Testis (tissue), 3 donors: ENCODE data around the gene ZNF827. TPM values are rescaled to one million over a fixed set of nuclear protein-coding genes. Genes with fewer than 3 reads are reported as not detected.

ENCODE experiments used
- DNase-seq: peaks from one replicate; pipeline ENCODE4 v3.0.0-alpha.2; 2019
- H3K27ac ChIP-seq, 2 donors: fragments of 200-600 bp; sonication (generic); one replicate each; pipeline ENCODE4 v1.5.1; 2019
- H3K27me3 ChIP-seq: fragments of 200-600 bp; sonication (generic); one replicate; pipeline ENCODE4 v1.5.1; 2019
- H3K36me3 ChIP-seq: fragments of 200-600 bp; sonication (generic); one replicate; pipeline ENCODE4 v1.5.1; 2017; ENCODE audit warnings: low read depth; ENCODE audit errors: missing control alignments
- H3K4me1 ChIP-seq: fragments of 200-600 bp; sonication (generic); one replicate; pipeline ENCODE4 v1.5.1; 2019
- H3K4me3 ChIP-seq, 2 donors: fragments of 200-600 bp; sonication (generic); one replicate each; pipeline ENCODE4 v1.5.1; 2017 to 2019
- H3K9me3 ChIP-seq: fragments of 200-600 bp; sonication (generic); one replicate; pipeline ENCODE4 v1.5.1; 2017
- CTCF ChIP-seq, 3 experiments: fragments of 450-650 bp in 2 of 3; fragments of 200-600 bp in 1 of 3; sonication (generic) in 1 of 3; IDR thresholded peaks; one replicate each; pipeline ENCODE4 v1.5.1; 2016 to 2019; ENCODE audit warnings: antibody characterized with exemption in 3 of 3, mild to moderate bottlenecking in 2 of 3, moderate library complexity in 1 of 3
- POLR2A ChIP-seq: fragments of 450-650 bp; IDR thresholded peaks from one replicate; pipeline ENCODE4 v1.6.1; 2017; ENCODE audit warnings: antibody characterized with exemption, mild to moderate bottlenecking, moderate library complexity
- WGBS, 2 donors: methylation state at CpG; one replicate each; pipeline ENCODE4 v1.1.5; 2018; 5-methylcytosine and 5-hydroxymethylcytosine counted together
- intact Hi-C: fragments of 100-400 bp; cut with DNase I; formaldehyde crosslinking; loops from one replicate; pipeline ENCODE4 v1.15.1; 2023; ENCODE audit warnings: low total_unique reads
- polyA plus RNA-seq: library from polyadenylated mRNA; stranded (reverse); fragments of 350-450 nt; fragmentation: Illumina TruSeq; extraction: RNeasy Lipid Tissue Mini Kit (QIAGEN cat#74804); gene quantifications from one replicate; pipeline ENCODE4 v1.2.3, GENCODE V29; 2014; ENCODE audit warnings: low read depth, low replicate concordance; ENCODE audit not compliant: insufficient read depth
- total RNA-seq, 2 donors: library from RNA; depleted of rRNA; stranded (reverse); fragments of >200 nt; gene quantifications; one replicate each; pipeline ENCODE4 v1.2.3, GENCODE V29; 2016

Gene ZNF827
- total and polyA plus RNA-seq, 3 donors from 2014 or later = 13.9 to 46.8 (median 37.5) TPM

- Histone ChIP-seq H3K4me1 (no peaks in the 10 kb centered on the region), H3K4me3 (no peak overlapping the region), H3K27me3 (no peaks in the 10 kb centered on the region), H3K27ac (no peak overlapping the region), H3K36me3 (no peaks in the 10 kb centered on the region), H3K9me3 (no peaks in the 10 kb centered on the region)
- DNase-seq = no peak
- 83 to 95% methylated on average over 2 of the region's 2 CpGs for WGBS, 2 donors
- intact Hi-C loops = no loop called here
- TF ChIP-seq CTCF (IDR thresholded peaks at IDR 0.05) (no peak), POLR2A (no peak)
Observed at GRCh38 chr4:145784036-145784435, 154.6 kb downstream of the ZNF827 start.

GRCh38 chr4:145782756-145783155 lies 155.9 kb downstream of the ZNF827 start:
- Histone ChIP-seq H3K4me1 (no peaks in the 10 kb centered on the region), H3K27ac (no peak overlapping the region), H3K9me3 (no peaks in the 10 kb centered on the region), H3K27me3 (no peaks in the 10 kb centered on the region), H3K4me3 (no peak overlapping the region), H3K36me3 (no peaks in the 10 kb centered on the region)
- TF ChIP-seq CTCF (IDR thresholded peaks at IDR 0.05) (no peak), POLR2A (no peak)
- no peak for DNase-seq
- intact Hi-C loops = no loop called here
- 59 to 72% methylated on average over 5 of the region's 5 CpGs for WGBS, 2 donors

- H3K4me3 ChIP-seq = no peak overlapping the region
- 73% methylated on average over 2 of the region's 2 CpGs for WGBS, 2 donors
- TF ChIP-seq POLR2A = no peak
- no peak for TF ChIP-seq CTCF (IDR thresholded peaks at IDR 0.05)
- no peak for DNase-seq
- H3K9me3 ChIP-seq = no peaks in the 10 kb centered on the region
- no peaks in the 10 kb centered on the region for H3K27me3 ChIP-seq
- no peak overlapping the region for H3K27ac ChIP-seq
- no peaks in the 10 kb centered on the region for H3K4me1 ChIP-seq
- no peaks in the 10 kb centered on the region for H3K36me3 ChIP-seq
- intact Hi-C loops = no loop called here
Observed at GRCh38 chr4:145781351-145781750, 157.3 kb downstream of the ZNF827 start.

GRCh38 chr4:145779319-145779801 lies 159.3 kb downstream of the ZNF827 start:
- H3K27me3 ChIP-seq = no peaks in the 10 kb centered on the region

More at GRCh38 chr4:145779319-145779801, 159.3 kb downstream of the ZNF827 start:
- no peak overlapping the region for H3K4me3 ChIP-seq
- H3K36me3 ChIP-seq = no peaks in the 10 kb centered on the region
- no peaks in the 10 kb centered on the region for H3K9me3 ChIP-seq
- no peak overlapping the region for H3K27ac ChIP-seq
- no peaks in the 10 kb centered on the region for H3K4me1 ChIP-seq
- no peak for DNase-seq
- TF ChIP-seq CTCF (IDR thresholded peaks at IDR 0.05) (no peak), POLR2A (no peak)
- intact Hi-C loops = no loop called here
- WGBS, 2 donors = 91 to 95% methylated on average over 8 of the region's 8 CpGs
